Memory B cell (primary cell): Measurements from ENCODE around the gene TWF2.

Experiments
- ATAC-seq: fragments of 150-1000 bp; cut with Tn5 transposase; 2 replicates; pipeline ENCODE4 v1.10.0; 2021; ENCODE audit warnings: low read depth, mild to moderate bottlenecking, moderate library complexity
- DNase-seq, 2 donors: peaks; one replicate each; pipeline ENCODE4 v3.0.0; 2022; ENCODE audit warnings: low spot score in 2 of 2
- H3K27ac Mint-ChIP-seq: one replicate; pipeline ENCODE4 v1.8.0; 2022; ENCODE audit warnings: mild to moderate bottlenecking, moderate library complexity, mixed read lengths
- H3K27me3 Mint-ChIP-seq: one replicate; pipeline ENCODE4 v1.8.0; 2022; ENCODE audit warnings: mixed read lengths
- H3K36me3 Mint-ChIP-seq: one replicate; pipeline ENCODE4 v1.8.0; 2022; ENCODE audit warnings: mild to moderate bottlenecking, mixed read lengths
- H3K4me1 Mint-ChIP-seq: one replicate; pipeline ENCODE4 v1.8.0; 2022; ENCODE audit warnings: mixed read lengths
- H3K4me3 Mint-ChIP-seq: one replicate; pipeline ENCODE4 v1.8.0; 2022; ENCODE audit warnings: mild to moderate bottlenecking, moderate library complexity, mixed read lengths
- H3K9me3 Mint-ChIP-seq: one replicate; pipeline ENCODE4 v1.8.0; 2022; ENCODE audit warnings: mixed read lengths

Gene TWF2

GRCh38 chr3:52188556-52188955 lies 50.4 kb downstream of the TWF2 start:
- DNase-seq (no peak), ATAC-seq (no peak)
- Mint-ChIP-seq H3K27me3 (no peaks in the 10 kb centered on the region), H3K4me1 (peaks cover 6% of the 10 kb centered on the region), H3K4me3 (no peak overlapping the region), H3K27ac (peak overlapping the region; percentile 82), H3K9me3 (no peaks in the 10 kb centered on the region), H3K36me3 (no peaks in the 10 kb centered on the region)

GRCh38 chr3:52186729-52187128 lies 52.2 kb downstream of the TWF2 start:
- H3K4me3 Mint-ChIP-seq = no peak overlapping the region
- DNase-seq = no peak
- H3K27ac Mint-ChIP-seq = no peak overlapping the region
- peaks cover 6% of the 10 kb centered on the region for H3K4me1 Mint-ChIP-seq
- no peaks in the 10 kb centered on the region for H3K27me3 Mint-ChIP-seq
- ATAC-seq = no peak
- no peaks in the 10 kb centered on the region for H3K36me3 Mint-ChIP-seq
- H3K9me3 Mint-ChIP-seq = no peaks in the 10 kb centered on the region

- H3K9me3 Mint-ChIP-seq = no peaks in the 10 kb centered on the region
- DNase-seq (no peak), ATAC-seq (no peak)
- no peaks in the 10 kb centered on the region for H3K36me3 Mint-ChIP-seq
- no peak overlapping the region for H3K27ac Mint-ChIP-seq
- H3K27me3 Mint-ChIP-seq = no peaks in the 10 kb centered on the region
- H3K4me1 Mint-ChIP-seq = peaks cover 6% of the 10 kb centered on the region
- no peak overlapping the region for H3K4me3 Mint-ChIP-seq
Measured at GRCh38 chr3:52185837-52186236, 53.1 kb downstream of the TWF2 start.

- Mint-ChIP-seq H3K4me1 (peaks cover 7% of the 10 kb centered on the region), H3K27me3 (no peaks in the 10 kb centered on the region), H3K36me3 (no peaks in the 10 kb centered on the region), H3K9me3 (no peaks in the 10 kb centered on the region), H3K27ac (no peak overlapping the region), H3K4me3 (no peak overlapping the region)
- no peak for DNase-seq
- ATAC-seq = no peak
Measured at GRCh38 chr3:52185311-52185710, 53.6 kb downstream of the TWF2 start.

- H3K27me3 Mint-ChIP-seq = no peaks in the 10 kb centered on the region
- no peak overlapping the region for H3K4me3 Mint-ChIP-seq
- H3K36me3 Mint-ChIP-seq = no peaks in the 10 kb centered on the region
- no peak for ATAC-seq
- DNase-seq = no peak
- no peak overlapping the region for H3K27ac Mint-ChIP-seq
- H3K4me1 Mint-ChIP-seq = peaks cover 10% of the 10 kb centered on the region
- H3K9me3 Mint-ChIP-seq = no peaks in the 10 kb centered on the region
Measured at GRCh38 chr3:52184690-52185089, 54.3 kb downstream of the TWF2 start.

- no peak for DNase-seq
- H3K36me3 Mint-ChIP-seq = no peaks in the 10 kb centered on the region
- H3K4me3 Mint-ChIP-seq = no peak overlapping the region
- ATAC-seq = no peak
- no peak overlapping the region for H3K27ac Mint-ChIP-seq
- no peaks in the 10 kb centered on the region for H3K9me3 Mint-ChIP-seq
- peaks cover 7% of the 10 kb centered on the region for H3K4me1 Mint-ChIP-seq
- no peaks in the 10 kb centered on the region for H3K27me3 Mint-ChIP-seq
Measured at GRCh38 chr3:52183786-52184445, 55.0 kb downstream of the TWF2 start.

- H3K36me3 Mint-ChIP-seq = no peaks in the 10 kb centered on the region
- no peak overlapping the region for H3K27ac Mint-ChIP-seq
- no peaks in the 10 kb centered on the region for H3K9me3 Mint-ChIP-seq
- no peak overlapping the region for H3K4me3 Mint-ChIP-seq
- ATAC-seq = no peak
- no peaks in the 10 kb centered on the region for H3K27me3 Mint-ChIP-seq
- DNase-seq = no peak
- H3K4me1 Mint-ChIP-seq = peaks cover 6% of the 10 kb centered on the region
Measured at GRCh38 chr3:52182691-52183090, 56.3 kb downstream of the TWF2 start.

- no peak overlapping the region for H3K27ac Mint-ChIP-seq
- H3K27me3 Mint-ChIP-seq = no peaks in the 10 kb centered on the region
- H3K36me3 Mint-ChIP-seq = no peaks in the 10 kb centered on the region
- ATAC-seq (no peak), DNase-seq (no peak)
- H3K9me3 Mint-ChIP-seq = no peaks in the 10 kb centered on the region
- peaks cover 6% of the 10 kb centered on the region for H3K4me1 Mint-ChIP-seq
- no peak overlapping the region for H3K4me3 Mint-ChIP-seq
Measured at GRCh38 chr3:52182196-52182595, 56.8 kb downstream of the TWF2 start.

GRCh38 chr3:52181543-52181942 lies 57.4 kb downstream of the TWF2 start:
- no peak for ATAC-seq
- H3K4me3 Mint-ChIP-seq = no peak overlapping the region
- DNase-seq = no peak
- no peaks in the 10 kb centered on the region for H3K36me3 Mint-ChIP-seq
- peaks cover 6% of the 10 kb centered on the region for H3K4me1 Mint-ChIP-seq
- no peaks in the 10 kb centered on the region for H3K27me3 Mint-ChIP-seq
- H3K27ac Mint-ChIP-seq = no peak overlapping the region
- no peaks in the 10 kb centered on the region for H3K9me3 Mint-ChIP-seq
